ENCODE data around the gene NEFH.

NEFH gene

GRCh38 chr22:29509298-29509697 lies 29.3 kb downstream of the NEFH start:
- no peak for FAIRE-seq

- FAIRE-seq: no peak
Observed at GRCh38 chr22:29509815-29510214, 29.8 kb downstream of the NEFH start.

GRCh38 chr22:29510542-29510941 lies 30.5 kb downstream of the NEFH start:
- FAIRE-seq: no peak

GRCh38 chr22:29511126-29511862 lies 31.3 kb downstream of the NEFH start:
- FAIRE-seq: no peak

- FAIRE-seq: no peak
Observed at GRCh38 chr22:29512031-29512430, 32.0 kb downstream of the NEFH start.

- no peak for FAIRE-seq
Observed at GRCh38 chr22:29517215-29517908, 37.3 kb downstream of the NEFH start.

GRCh38 chr22:29518427-29518826 lies 38.4 kb downstream of the NEFH start:
- FAIRE-seq: no peak

GRCh38 chr22:29519996-29520395 lies 40.0 kb downstream of the NEFH start:
- FAIRE-seq: no peak

- FAIRE-seq: no peak
Observed at GRCh38 chr22:29520851-29521250, 40.8 kb downstream of the NEFH start.

- FAIRE-seq: no peak
Observed at GRCh38 chr22:29521526-29521925, 41.5 kb downstream of the NEFH start.

GRCh38 chr22:29523761-29524160 lies 43.7 kb downstream of the NEFH start:
- no peak for FAIRE-seq

GRCh38 chr22:29524442-29525191 lies 44.6 kb downstream of the NEFH start:
- no peak for FAIRE-seq

GRCh38 chr22:29528144-29528543 lies 48.1 kb downstream of the NEFH start:
- no peak for FAIRE-seq

- FAIRE-seq: no peak
Observed at GRCh38 chr22:29530716-29531115, 50.7 kb downstream of the NEFH start.

- FAIRE-seq: no peak
Observed at GRCh38 chr22:29531419-29531818, 51.4 kb downstream of the NEFH start.

- FAIRE-seq: no peak
Observed at GRCh38 chr22:29536411-29536810, 56.4 kb downstream of the NEFH start.

GRCh38 chr22:29539105-29539504 lies 59.1 kb downstream of the NEFH start:
- no peak for FAIRE-seq

All from endometrium (tissue), 2 donors.